NCI-H2171 (cell line): Measurements from ENCODE around the gene PXDN.
A peak's percentile ranks its signal among the peaks of the same experiment; 100 is the strongest.

Experiments
- DNase-seq: peaks from one replicate; lab custom pipeline; 2025; lab: John Stamatoyannopoulos, UW

PXDN gene

DNA sequence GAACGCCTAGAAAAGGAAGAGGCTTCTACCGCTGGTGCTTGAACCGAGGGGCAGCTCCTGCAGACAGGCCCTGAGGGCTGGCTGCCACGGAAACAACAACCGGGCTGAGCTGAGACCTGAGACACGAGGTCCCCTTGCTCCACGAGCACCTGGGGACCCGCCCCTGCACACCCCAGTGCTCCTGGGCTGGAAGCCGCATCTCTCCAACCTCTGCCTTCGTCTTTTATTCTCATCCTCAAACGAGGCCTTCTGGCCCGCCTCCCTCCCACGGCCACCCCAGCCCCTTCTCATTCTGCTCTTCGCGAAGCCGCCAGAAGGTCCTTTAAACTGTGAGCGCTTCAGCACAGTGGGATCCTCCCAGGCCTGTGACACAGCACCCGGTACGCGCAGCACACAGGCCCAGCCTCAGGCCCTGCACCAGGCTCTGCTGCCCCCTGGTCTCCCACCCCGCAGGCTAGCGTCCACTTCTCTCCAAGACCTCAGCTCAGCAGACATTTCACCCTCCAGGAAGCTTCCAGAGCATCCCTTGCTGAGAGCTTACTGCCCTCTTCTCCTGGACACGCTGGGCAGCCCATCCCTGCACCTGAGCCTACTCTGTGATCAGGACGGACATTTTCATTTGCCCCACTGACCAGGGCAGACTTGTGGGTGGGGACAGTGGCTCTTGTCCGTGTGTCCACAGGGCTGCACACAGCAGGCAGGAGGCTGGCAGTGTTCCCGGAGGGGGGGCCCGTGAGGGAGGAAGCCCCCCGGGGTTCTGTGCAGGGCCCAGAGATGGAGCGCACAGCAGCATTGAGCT lies 149.7 kb downstream of the PXDN start:
- no peak for DNase-seq

DNA sequence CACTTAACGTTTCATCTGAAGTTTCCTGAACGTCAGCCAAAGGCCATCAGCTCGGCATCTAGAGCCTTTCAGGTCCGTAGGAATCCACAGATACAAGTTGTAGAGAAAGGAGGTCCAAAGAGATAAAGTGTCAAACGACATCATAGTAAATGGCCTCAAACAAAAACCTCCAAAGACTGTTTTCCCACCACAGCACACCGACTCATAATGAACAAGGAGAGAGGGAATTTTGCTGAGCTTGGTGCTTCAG lies 150.3 kb downstream of the PXDN start:
- DNase-seq = no peak

DNA sequence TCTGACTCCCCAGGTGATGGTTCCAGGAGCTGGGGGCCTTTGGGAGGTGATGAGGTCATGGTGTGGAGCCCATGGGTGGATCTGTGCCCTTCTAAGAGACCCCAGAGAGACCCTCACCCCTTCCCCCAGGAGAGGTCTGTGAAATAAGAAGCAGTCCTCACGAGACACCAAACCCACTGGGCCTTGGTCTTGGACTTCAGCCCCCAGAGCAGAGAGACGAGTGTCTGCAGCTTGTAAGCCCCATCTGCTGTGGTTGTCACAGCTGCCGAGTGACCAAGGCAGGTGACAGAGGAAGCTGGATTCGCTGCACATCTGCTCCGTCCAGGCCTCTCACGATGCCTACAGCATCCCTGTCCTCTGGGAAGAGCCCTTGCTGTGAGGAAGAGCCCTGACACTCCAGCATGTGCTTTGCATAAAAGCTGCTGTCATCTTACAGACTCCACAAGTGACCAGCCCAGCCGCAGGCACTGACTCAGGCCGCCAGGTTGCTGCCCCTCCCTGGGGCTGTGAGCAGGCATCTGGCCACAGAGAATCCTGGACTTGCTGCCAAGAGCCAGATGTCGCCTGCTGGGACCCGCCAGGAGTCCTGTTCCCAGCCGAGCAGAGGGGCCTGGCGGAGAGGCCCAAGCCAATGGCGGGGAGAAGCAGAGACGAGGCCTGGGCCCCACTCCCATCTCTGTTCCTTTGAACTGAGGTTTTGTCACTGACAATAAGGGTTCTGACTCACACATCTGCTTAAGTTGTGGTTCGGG lies 150.8 kb downstream of the PXDN start:
- peak; percentile 62 for DNase-seq

DNA sequence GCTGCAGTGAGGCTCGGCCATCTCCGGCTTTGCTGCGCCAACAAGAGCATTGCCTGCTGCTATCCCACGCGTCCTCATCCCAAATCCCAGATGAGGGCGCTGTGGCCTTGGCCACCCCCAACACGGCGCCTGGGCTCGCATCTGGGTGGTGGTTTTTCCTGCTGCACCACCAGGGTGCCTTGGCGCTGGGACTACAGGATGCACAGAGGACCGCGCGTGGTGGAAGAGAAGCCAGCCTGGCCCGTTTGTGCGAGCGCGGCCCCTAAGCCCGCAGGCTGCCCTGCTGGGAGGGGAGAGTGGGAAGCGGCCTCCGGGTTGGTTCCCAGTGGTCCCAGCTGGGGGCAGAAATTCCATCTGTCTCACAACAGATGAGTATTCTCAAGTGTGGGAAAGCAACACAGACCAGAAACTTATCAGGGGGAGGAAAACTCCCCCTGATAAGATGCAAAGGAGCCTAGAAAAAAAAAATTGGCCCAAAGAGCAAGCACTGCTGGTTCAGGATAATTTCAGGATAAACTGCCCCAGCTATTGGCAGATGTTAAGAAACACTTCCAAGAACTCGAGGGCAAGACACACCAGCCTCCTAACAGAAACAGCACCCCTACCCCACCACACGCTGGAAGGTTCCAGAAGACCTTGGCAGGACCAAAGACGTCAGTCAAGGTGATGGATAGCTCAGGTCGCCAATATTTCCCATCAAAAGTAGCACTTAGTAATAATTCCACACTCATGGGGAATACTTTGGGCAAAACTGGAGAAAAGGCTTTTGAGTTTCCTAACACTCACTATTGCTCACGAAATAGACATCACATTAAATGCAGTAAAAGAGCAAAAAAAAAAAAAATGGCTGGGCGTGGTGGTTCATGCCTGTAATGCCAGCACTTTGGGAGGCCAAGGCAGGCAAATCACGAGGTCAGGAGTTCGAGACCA lies 152.1 kb downstream of the PXDN start:
- peak; percentile 81 for DNase-seq

GRCh38 chr2:1591461-1591770 lies 152.9 kb downstream of the PXDN start:
- DNase-seq = no peak

- DNase-seq = no peak
Observed at GRCh38 chr2:1590596-1591460, 153.5 kb downstream of the PXDN start.

GRCh38 chr2:1588978-1589621 lies 155.2 kb downstream of the PXDN start:
- no peak for DNase-seq

- DNase-seq = no peak
Observed at GRCh38 chr2:1588051-1588977, 156.0 kb downstream of the PXDN start.

DNA sequence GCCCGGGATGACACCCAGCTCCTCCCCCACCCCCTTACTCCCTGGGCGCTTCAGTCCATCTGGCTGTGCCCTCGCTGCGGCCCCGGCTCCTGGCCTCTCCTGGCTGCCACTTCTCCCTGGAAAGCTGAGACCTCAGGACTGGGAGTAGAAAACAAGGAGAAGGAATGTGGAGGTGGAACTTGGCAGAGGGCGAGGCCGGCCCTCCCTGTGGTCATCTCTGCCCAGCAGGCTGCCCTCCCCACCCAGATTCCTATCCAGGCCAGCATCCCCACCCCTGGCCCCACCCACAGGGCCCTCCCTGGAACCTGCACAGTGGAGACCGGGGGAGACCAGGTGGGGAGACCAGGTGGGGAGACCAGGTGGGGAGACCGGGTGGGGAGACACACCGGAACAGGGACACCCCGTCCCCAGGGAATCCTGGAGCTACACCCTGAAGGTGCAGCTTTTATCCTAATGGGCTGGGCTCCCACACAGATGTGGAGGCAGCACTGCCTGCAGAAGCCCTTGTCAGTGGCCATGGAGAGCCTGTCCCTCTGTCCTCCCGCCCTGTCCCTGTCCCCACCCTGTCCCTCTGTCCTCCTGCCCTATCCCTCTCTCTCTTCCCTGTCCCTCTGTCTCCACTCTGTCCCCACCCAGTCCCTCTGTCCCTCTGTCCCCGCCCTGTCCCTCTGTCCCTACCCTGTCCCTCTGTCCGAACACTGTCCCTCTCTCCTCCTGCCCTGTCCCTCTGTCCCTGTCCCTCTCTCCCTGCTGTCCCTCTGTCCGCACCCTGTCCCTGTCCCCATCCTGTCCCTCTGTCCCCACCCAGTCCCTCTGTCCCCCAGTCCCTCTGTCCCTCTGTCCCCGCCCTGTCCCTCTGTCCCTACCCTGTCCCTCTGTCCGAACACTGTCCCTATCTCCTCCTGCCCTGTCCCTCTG lies 157.1 kb downstream of the PXDN start:
- DNase-seq = no peak

DNA sequence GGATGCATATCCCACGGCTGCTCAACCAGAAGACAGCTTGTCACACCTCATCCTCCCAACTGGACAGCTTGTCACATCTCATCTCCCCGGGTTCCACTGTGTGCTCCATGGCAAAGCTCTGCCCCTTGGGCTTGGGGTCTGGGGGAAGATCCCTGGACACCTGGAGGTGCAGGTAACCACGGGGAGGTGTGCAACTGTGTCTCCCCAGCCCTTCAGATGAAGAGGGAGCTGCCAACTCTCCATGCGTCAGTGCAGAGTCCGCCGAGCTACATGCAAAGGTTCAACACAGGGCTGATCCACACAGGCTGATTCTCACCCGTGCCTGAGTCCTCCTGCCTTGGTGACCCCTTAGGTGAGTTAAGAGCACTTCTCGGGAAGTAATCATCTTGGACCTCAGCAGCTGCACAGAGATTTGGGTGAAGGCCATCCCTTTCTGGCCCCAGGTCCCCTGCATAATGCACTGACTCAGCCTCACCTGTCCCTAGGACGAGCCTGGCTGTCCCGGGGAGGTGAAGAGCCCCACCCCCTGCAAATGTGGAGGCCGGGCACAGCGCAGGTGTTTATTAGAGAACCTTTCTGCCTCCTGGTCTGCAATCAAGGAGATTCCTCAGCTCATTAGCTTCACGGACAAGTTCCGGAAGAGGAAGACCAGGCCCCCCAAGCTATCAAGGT lies 157.9 kb downstream of the PXDN start:
- no peak for DNase-seq

DNA sequence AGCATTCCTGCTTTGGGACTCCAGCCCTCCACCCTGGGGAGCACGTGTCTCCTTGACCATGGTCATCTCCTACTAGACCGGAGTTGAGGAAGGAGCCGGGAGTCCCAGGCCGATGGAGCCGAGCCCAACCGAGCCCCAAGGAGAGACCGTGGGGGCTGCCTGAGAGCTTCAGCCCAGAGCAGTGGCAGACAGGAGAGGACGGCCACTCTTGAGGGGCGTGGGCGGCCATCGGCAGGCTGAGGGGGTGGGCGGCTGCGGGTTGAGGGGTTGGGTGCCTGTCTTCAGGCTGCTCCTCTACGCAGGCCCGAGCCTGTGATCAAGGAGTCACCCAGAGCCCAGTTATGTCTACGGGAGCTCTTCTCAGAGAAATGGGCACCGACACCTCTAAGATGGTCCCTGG lies 158.7 kb downstream of the PXDN start:
- DNase-seq = no peak

GRCh38 chr2:1584691-1585485 lies 159.4 kb downstream of the PXDN start:
- DNase-seq = no peak

GRCh38 chr2:1584051-1584531 lies 160.2 kb downstream of the PXDN start:
- no peak for DNase-seq

DNA sequence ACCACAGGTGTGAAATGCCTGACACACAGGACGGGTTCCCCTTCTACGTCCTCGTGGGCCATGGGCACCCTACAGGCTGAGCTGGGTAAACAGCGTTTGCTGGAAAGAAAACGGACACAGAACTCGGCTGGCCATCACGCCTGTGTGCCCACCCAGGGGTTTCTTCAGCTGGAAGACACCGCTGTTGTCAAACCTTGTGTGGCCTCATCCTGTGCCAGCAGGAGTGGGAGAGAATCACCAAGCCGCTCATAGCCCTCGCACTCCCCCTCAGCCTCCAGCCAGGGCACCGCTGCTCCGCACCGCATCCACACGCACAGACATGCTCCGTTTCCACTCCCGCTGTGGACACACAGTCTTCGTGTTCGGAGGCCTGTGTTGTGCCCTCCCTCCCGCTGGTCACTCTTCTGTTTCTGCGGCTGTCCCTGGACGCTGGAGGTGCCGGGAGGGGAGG lies 161.4 kb downstream of the PXDN start:
- no peak for DNase-seq

- no peak for DNase-seq
Observed at GRCh38 chr2:1581965-1582625, 162.2 kb downstream of the PXDN start.
